Suppressor macrophage (primary cell): Measurements from ENCODE around the gene RBM25.
"Not testable (repeated sequence)": the region's sequence is repeated elsewhere in the genome, so short reads cannot be mapped to it uniquely, and the experiment has no call there.

Experiments
- DNase-seq, 4 experiments: peaks; one replicate each; pipeline ENCODE4 v3.0.0-alpha.2; 2020 to 2022
- total RNA-seq, 17 experiments: gene quantifications; one replicate each; lab custom pipeline; 2026; ENCODE audit warnings: mixed read lengths in 6 of 17, inconsistent platforms in 3 of 17; lab: John Stamatoyannopoulos, UW

Gene RBM25
- total RNA-seq = 58.0 to 153 (median 107) reads per million in 17 experiments

- DNase-seq = peak; percentile 98 to 99 (median 98)
These were observed at the start of gene RBM25 for GRCh38 chr14:73058224-73058921. TSS of gene RBM25 (plus strand) at chr14:73058534. CDS start at chr14:73071642, 13,108 bp downstream.

GRCh38 chr14:73011189-73011588, 47.1 kb upstream of the RBM25 start:
- not testable (repeated sequence) for DNase-seq

DNA sequence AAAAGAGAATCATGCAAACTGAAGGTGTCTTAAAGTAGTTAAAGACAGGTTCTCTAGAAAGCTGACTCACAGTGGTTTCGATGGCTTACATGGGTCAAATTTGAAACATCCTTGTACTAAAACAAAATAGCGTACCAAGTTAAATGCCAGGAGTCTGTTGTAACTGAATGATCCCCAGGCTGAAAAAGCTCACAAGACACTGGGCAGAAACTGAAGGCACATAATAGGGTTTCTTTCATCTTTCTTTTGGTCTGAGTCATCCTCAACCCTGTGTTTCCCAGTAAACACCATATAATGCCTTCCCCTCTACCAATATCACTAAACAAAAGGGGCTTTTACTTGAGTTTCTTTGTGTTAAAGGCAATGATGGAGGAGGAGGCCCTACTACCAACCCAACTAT, 44.2 kb upstream of the RBM25 start:
- DNase-seq = no peak

GRCh38 chr14:73015552-73015951, 42.8 kb upstream of the RBM25 start:
- not testable (repeated sequence) for DNase-seq

DNA sequence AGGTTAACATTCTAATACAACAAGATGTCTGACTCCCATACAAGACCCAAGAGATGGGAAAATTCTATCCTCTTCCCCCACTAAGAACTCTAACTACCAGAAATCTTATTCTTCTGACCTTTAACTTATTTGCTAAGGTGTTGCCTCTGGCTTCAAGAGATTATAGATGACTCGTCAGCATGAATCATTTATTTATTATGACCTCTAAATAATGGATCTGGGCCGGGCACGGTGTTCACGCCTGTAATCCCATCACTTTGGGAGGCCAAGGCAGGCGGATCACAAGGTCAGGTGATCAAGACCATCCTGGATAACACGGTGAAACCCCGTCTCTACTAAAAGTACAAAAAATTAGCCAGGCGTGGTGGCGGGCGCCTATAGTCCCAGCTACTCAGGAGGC, 42.3 kb upstream of the RBM25 start:
- DNase-seq = not testable (repeated sequence)

- no peak for DNase-seq
These were observed 36.3 kb upstream of the RBM25 start for GRCh38 chr14:73022051-73022450.

GRCh38 chr14:73025544-73025943, 32.8 kb upstream of the RBM25 start:
- DNase-seq = no peak

DNA sequence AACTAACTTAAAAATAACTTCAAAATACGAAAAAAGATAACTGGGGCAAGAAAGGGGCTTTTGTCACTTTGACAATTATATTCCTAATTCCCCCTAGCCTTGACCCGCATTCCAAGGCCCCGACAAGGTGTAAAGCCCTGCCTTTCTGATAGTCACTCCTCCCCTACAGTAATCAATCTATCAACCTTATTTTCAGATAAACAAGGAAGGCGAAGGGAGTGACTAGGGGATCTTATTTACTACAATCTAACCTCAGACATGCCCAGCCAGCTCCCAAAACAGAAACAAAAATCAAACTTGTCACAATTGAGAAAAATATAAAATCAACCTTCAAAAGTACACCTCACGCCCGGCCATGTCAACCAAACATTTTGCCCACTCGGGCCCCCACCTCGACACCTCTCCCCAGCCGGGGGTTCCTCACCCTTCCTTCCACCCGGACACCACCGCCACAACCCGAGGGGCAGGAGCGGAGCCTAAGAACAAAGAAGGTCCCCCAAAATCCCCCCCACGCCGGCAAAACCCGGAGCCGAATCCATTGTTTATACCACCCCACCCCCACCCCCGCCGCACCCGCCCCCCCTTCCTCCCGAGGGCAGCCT, 32.0 kb upstream of the RBM25 start:
- peak in 1 of 4 experiments; percentile 3 for DNase-seq

GRCh38 chr14:73026845-73027542, 31.3 kb upstream of the RBM25 start, which contains the start of gene ZFYVE1:
TSS of gene ZFYVE1 (minus strand) at chr14:73027106. CDS start at chr14:73024508, 2,598 bp downstream.
- peak; percentile 97 to 99 (median 98) for DNase-seq

- no peak for DNase-seq
These were observed 30.8 kb upstream of the RBM25 start for GRCh38 chr14:73027546-73027945.

- no peak for DNase-seq
These were observed 30.4 kb upstream of the RBM25 start for GRCh38 chr14:73027984-73028383.

- DNase-seq = not testable (repeated sequence)
These were observed 21.5 kb upstream of the RBM25 start for GRCh38 chr14:73036706-73037450.

DNA sequence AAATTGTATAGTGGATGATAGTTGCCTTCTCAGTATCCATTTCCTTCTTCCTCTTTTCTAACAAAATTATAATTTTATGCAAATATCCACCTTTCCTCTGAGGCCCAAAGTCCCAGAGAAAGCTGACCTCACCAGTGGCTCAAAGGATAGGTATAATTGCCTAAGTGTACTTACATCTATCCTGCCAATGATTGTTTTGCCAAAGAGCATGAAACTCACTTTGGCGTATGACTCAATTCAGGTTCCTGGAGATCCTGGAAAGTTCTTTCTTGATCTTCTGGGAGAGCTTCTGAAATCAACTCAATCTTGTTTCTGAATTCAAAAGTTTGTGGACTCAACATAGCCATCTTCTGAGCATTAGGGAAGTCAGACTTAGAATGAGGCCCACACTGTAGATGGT, 10.5 kb upstream of the RBM25 start:
- no peak for DNase-seq

GRCh38 chr14:73049428-73049827, 8.9 kb upstream of the RBM25 start:
- DNase-seq = no peak

DNA sequence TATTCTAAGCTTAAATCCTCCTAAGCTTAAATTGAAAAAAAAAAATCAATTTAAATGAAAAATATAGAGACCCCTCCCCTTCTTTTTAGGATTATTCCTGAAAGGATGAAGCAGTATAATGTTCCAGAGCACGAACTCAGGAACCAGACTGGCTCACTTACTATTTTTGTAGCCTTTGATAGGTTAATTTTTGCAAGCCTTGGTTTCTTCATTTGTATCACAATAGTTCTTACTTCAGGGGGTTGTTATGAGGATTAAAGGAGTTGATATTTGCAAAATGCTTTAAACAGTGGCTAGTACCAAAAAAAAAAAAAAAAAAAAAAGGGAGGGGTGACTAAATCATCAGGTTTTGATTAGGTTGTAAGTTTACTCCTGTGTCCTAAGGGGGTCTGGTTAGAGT, 3.1 kb upstream of the RBM25 start:
- DNase-seq = no peak

DNA sequence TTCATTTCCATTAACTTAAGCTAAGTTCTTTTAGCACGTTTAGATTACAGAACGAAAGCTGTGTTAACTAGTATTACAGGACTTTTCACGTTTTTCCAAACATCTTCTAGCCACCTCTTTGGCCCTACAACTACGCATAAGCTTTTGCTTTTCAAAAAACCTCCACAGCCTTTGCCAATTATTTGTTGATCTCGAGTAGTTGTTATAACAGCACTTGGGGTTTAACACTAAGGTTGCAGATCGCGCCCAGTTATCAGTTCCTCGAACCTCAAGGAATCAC, 450 bp upstream of the RBM25 start:
- DNase-seq = no peak

GRCh38 chr14:73058922-73059673, 764 bp downstream of the RBM25 start:
- DNase-seq = peak; percentile 43 to 68 (median 60)

- no peak for DNase-seq
These were observed 11.3 kb downstream of the RBM25 start for GRCh38 chr14:73069585-73069984.

DNA sequence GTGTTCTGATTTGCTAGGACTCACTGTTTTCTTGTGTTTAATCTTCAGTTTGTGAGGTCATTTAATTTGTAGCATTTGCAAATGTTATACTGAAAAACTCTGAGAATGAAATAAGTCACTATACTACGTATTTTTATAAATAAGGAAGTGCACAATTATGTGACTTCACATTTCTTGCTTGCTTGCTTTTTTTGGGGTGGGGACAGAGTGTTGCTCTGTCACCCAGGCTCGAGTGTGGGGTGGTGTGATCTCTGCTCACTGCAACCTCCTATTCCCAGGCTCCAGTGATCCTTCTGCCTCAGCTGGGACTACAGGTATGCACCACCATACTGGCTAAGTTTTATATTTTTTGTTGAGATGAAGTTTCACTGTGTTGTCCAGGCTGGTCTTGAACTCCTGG, 32.7 kb downstream of the RBM25 start:
- DNase-seq = peak; percentile 20 to 63 (median 56)

DNA sequence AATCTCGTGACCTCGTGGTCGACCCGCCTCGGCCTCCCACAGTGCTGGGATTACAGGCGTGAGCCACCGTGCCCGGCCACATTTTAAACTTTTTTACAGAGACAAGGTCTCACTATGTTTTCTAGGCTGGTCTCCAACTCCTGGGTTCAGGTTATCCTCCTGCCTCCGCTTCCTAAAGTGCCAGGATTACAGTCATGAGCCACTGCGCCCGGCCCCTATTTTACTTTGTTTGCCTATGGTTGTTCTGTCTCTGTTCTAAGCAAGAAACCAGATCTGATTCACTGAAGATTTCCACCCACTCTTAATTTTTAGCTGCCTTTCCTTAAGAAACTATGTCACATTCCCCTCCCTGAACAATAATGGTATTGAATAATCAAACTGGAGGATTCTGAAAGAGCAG, 39.1 kb downstream of the RBM25 start:
- no peak for DNase-seq

- DNase-seq = no peak
These were observed 42.0 kb downstream of the RBM25 start for GRCh38 chr14:73100334-73100733.

DNA sequence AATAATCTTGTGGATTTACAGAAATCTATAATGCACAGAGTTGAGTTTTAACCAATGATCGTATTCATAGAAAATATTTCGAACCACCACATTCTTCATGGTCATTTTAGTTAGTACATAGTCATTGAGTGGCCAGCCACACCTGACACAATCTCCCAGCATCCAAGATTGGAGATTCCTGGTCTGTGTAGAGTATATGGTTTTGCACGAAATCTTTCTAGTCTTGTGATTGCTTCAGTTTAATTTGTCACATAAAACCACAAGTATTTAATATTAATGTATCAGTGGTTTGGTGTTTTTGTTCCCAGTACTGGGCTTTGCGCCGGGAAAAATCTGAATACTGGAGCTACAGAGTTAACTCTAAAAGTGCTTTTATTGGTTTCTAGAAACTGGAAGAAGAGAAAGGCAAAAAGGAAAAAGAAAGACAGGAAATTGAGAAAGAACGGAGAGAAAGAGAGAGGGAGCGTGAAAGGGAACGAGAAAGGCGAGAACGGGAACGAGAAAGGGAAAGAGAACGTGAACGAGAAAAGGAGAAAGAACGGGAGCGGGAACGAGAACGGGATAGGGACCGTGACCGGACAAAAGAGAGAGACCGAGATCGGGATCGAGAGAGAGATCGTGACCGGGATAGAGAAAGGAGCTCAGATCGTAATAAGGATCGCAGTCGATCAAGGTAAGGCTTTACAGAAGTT, 44.6 kb downstream of the RBM25 start:
- DNase-seq = no peak
